ENCODE data around the gene PEX14.

PEX14 gene

DNA sequence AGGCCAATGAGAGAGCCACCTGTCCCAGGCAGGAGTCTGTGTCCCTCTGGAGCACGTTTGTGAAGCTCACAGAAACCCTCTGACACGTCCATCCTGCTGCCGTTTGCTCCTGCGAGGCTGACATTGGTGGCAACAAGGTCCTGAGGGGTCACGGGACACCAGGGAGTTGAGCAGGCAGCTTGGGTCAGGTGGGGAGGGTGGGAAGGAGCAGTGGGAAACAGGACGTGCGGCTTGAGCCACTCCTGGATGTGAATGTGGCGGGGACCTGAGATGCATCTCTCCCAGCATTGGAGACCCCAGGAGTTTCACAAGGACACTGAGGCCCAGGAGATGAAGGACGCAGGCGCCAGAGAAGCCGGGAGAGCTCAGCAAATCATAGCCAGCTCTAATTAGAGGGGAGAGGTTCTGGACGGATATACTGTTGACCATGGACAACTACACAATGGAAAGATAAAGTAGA lies 149.0 kb downstream of the PEX14 start:
- no peak overlapping the region for H3K4me3 ChIP-seq (ENCODE audit: low read length)
- no peak for DNase-seq (ENCODE audit: low read depth)
- TF ChIP-seq, protein P1, sequence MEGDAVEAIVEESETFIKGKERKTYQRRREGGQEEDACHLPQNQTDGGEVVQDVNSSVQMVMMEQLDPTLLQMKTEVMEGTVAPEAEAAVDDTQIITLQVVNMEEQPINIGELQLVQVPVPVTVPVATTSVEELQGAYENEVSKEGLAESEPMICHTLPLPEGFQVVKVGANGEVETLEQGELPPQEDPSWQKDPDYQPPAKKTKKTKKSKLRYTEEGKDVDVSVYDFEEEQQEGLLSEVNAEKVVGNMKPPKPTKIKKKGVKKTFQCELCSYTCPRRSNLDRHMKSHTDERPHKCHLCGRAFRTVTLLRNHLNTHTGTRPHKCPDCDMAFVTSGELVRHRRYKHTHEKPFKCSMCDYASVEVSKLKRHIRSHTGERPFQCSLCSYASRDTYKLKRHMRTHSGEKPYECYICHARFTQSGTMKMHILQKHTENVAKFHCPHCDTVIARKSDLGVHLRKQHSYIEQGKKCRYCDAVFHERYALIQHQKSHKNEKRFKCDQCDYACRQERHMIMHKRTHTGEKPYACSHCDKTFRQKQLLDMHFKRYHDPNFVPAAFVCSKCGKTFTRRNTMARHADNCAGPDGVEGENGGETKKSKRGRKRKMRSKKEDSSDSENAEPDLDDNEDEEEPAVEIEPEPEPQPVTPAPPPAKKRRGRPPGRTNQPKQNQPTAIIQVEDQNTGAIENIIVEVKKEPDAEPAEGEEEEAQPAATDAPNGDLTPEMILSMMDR (conservative IDR thresholded peaks at IDR 0.05; ENCODE audit: low read depth, low read length): no peak

DNA sequence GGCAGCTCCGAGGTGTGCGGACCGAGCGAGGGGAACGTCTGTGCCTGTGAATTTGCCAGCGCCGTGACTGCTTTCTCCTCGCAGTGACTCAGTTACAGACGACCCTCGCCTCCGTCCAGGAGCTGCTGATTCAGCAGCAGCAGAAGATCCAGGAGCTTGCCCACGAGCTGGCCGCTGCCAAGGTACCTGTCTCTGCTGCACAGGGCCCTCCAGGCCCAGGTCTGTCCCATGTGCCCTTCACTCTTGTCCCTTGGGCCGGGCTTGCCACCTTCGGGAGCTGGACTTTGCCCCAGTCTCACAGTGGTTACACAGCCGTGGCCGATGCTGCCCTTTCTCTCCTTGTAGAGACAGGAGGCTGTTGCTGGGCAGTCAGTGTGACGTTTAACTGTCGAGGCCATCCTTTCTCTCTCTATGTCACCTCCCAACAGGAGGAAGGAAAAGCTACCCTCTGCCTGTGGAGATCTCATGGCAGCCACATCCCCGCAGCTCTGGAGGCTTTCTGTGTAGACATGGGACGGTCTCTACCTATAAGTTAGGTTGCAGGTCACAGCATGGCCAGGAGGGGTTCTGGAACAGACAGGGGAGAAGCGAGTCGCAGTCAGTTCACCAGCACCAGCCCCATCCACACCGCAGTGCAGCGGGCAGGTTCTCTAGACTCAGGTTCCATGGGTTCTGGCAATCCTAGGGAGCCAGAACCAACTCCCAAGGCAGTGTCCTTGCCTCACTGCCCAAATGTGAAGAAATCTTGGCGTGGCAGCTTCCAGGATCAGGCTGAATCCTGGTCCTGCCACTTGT lies 149.7 kb downstream of the PEX14 start:
- TF ChIP-seq, protein P1 (conservative IDR thresholded peaks at IDR 0.05; ENCODE audit: low read depth, low read length): no peak
- DNase-seq (ENCODE audit: low read depth): no peak
- H3K4me3 ChIP-seq (ENCODE audit: low read length): no peak overlapping the region

DNA sequence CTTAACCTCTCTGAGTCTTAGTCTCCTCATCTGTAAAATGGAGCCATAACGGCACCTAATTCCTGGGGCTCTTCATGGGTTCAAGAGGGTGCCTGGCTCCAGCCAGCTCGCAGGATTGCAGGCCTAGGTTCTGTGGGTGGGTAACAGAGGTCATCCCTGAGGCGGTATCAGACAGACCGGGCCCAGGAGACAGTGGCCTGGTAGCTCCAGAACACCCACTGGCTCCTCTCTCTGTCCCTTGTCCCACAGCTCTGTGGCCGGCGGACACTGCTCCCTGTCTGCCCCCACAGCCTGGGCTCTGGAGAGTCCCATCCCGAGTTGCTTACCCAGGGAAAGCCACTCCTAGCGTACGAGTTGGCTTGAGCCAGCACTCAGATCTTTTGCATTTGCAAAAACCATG lies 150.3 kb downstream of the PEX14 start:
- no peak overlapping the region for H3K4me3 ChIP-seq (ENCODE audit: low read length)
- TF ChIP-seq, protein P1 (conservative IDR thresholded peaks at IDR 0.05; ENCODE audit: low read depth, low read length): no peak
- DNase-seq (ENCODE audit: low read depth): no peak

DNA sequence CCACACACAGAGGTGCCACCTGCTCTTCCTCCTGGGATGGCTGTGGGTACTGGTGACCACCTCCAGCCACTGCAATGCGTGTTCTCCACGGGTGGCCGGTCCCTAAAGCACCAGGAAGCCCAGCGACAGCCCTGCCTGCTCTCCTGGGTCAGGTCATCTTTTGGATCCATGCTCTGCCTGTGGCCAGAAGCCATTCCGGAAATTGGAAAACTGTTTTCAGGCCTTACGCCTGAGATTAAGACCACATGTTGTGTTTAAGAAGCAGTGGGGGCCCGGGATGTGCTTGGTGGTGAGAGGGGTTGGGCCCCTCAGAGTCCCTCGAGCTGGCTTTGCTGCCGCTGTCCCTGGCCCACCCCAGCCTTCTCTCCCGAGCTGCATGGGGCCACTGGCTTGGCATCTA lies 150.8 kb downstream of the PEX14 start:
- DNase-seq (ENCODE audit: low read depth): no peak
- TF ChIP-seq, protein P1 (conservative IDR thresholded peaks at IDR 0.05; ENCODE audit: low read depth, low read length): no peak
- H3K4me3 ChIP-seq (ENCODE audit: low read length): no peak overlapping the region

DNA sequence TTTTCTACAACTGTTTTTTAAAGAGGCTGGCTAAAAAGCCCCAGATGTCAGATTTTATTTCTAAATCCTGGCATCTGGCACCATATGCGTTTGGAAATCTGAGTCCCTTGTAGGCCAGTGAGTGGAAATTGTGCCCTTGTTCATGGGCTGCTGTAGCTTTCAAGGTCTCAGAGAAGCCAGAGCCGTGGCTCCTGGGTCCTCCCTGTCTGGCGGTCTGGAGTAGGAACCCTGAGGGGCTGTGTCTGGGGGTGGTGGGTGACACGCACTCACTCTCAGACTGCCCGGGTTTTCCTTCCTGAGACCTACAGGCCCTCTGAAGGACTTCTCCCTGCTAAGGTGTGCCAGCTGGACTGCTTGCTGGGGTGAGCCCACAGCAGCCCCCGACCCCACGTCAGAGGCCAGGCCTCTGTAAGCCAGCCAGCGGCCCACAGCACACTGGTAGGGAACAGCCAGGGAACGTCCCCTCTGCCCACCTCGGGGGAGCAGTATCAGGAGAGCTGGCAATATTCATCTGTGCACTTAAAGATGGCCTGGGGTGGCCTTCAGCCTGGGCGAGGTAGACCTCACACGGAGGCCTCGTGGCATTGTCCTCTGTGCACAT lies 151.5 kb downstream of the PEX14 start:
- TF ChIP-seq, protein P1 (conservative IDR thresholded peaks at IDR 0.05; ENCODE audit: low read depth, low read length): no peak
- DNase-seq (ENCODE audit: low read depth): no peak
- no peak overlapping the region for H3K4me3 ChIP-seq (ENCODE audit: low read length)

DNA sequence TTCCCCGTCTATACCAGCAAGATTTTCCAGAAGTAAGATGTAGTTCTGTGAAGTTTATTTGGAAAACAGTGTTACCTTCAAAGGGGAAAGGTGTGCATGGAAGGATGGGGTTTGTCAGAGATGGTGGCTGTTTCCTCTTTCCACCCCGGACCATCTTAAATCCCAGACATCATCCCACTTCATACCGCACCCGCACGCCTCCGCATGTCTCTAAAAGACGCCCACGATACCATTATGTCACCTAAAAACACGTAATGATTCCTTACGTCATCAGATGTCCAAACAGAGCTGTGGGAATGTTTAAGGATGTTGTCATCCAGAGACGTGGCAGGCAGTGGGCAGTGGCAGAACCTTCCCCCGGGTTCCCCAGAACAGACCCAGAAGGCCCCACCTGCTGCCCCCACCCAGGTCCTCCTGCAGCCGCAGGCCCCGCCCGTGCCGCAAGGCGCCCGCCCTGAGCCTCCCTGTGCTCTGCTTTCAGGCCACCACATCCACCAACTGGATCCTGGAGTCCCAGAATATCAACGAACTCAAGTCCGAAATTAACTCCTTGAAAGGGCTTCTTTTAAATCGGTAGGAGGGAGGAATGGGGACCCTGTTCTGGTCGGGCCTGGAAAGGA lies 152.2 kb downstream of the PEX14 start:
- DNase-seq (ENCODE audit: low read depth): no peak
- no peak overlapping the region for H3K4me3 ChIP-seq (ENCODE audit: low read length)

More for the DNA sequence above, 152.2 kb downstream of the PEX14 start:
- TF ChIP-seq, protein P1 (conservative IDR thresholded peaks at IDR 0.05; ENCODE audit: low read depth, low read length): no peak
